HG03064 (cell line): ENCODE measurements around the gene SLC35D2.
A peak's percentile ranks its signal among the peaks of the same experiment; 100 is the strongest.

ENCODE experiments used
- ATAC-seq: cut with Tn5 transposase; IDR thresholded peaks from one replicate; pipeline ENCODE4 v1.9.1; 2021; ENCODE audit warnings: low read depth; ENCODE audit not compliant: unreplicated experiment

The SLC35D2 gene

DNA sequence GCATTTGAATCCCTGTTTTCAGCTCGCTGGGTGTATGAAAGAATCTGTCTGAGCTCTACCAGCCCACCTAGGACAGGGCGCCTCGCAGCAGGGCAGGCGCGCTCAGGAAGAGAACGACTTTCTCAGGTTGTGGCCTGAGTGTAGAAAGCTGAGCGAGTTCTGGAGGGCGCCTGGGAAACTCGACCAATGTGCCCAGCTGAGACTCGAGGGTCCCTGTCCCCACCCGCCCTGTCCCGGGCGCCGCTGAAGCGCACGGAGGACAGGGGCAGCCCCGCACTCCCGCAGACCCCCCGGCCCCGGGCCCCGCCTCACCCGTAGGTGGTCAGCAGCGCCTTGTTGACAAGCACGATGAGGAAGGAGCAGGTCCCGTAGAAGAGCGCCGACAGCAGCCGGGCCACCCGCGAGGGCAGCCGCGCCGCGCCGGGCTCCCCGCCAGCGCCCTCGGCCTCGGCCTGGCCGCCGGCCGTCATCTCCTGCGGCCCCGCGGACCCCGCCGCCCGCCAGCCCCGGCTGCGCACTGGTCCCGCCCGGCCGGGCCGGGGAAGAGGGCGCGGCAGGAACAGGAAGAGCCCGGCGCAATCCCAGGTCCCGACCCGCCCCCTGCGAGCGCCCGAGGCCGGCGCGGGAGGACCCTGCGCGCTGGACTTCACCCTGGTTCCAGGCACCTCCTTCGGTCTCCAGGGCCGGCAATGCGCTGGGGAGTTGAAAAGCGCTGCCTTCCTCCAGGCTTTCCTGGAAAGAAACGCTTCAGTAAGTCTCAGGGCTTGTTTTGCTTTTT, at the start of gene SLC35D2:
TSS of gene SLC35D2 (minus strand) at position 547 of the 778 bp plus-strand sequence. CDS start at position 470, 77 bp downstream.
- no peak for ATAC-seq

DNA sequence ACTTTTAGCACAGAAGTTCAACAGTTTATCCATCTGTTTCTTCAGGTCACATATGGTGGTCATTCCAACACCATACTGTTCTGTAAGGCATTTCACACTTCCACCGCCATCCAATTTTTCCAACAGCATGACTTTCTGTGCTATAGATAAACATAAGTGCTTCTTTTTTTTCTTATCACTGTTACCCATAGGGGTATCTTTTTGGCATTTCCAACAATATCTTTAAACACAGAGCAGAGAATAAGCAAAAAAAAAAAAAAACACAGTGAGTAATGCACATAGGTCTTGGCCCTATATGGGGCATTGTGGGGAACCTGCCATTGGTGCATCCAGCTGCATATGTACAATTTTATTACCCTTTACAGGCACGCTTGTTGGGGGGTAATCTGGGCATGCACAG, 46.9 kb upstream of the SLC35D2 start:
- ATAC-seq: no peak

- no peak for ATAC-seq
Observed at GRCh38 chr9:96429732-96430131, 46.2 kb upstream of the SLC35D2 start.

DNA sequence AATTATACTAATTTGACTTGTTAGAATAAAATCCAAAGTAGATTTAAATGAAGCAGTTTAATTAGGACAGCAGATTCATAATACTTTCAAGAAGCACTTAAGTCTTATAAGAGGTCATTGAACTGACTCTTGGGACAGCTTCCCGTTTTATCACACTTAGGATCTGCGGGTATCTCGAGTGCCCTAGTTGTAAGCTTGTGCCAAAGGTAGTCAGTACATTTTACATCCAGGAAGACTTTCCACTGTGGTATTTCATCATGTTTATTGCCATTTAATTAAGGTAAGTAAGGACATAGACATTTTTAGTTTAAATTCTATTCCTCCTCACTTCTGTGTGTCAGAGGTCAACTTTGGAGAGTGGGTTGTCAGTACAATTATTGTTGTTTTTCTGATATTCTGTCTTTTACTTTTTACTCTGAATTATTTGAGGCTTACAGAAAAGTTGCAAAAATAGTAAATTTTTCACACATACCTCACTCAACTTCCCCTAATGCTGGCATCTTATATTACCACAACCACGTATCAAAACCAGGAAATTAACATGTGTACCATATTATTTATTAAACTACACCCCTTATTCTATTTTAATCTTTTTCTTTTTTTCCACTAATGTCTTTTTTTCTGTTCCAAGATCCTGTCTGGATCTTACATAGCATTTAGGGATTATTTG, 42.1 kb upstream of the SLC35D2 start:
- no peak for ATAC-seq

- no peak for ATAC-seq
Observed at GRCh38 chr9:96423985-96424336, 40.5 kb upstream of the SLC35D2 start.

- ATAC-seq: no peak
Observed at GRCh38 chr9:96423322-96423984, 39.9 kb upstream of the SLC35D2 start.

DNA sequence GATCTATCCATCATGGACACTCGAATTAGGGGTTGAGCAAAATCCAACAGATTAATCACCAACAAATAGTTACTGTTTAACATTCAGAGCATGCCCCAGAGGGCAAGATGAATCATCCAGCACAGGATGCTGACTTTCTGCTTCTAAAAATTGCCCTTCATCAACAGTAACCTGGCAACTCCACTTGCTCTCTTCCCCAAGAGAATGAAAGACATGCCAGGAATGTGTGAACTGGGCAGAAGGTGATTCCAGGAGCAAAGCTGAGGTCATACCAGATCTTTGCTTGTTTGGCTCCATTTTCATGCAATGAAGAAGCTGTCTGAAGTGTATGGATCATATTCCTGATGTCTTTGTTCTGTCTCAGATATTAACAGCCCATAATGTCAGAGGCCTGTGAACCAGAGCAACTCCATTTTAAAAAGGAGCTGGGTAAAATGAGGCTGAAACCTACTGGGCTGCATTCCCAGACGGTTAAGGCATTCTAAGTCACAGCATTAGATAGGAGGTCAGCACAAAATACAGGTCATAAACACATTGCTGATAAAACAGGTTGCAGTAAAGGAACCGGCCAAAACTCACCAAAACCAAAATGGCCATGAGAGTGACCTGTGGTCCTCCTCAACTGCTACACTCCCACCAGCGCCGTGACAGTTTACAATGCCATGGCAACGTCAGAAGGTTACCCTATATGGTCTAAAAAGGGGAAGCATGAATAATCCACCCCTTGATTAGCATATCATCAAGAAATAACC, 37.1 kb upstream of the SLC35D2 start:
- no peak for ATAC-seq

- no peak for ATAC-seq
Observed at GRCh38 chr9:96419691-96419969, 36.1 kb upstream of the SLC35D2 start.

DNA sequence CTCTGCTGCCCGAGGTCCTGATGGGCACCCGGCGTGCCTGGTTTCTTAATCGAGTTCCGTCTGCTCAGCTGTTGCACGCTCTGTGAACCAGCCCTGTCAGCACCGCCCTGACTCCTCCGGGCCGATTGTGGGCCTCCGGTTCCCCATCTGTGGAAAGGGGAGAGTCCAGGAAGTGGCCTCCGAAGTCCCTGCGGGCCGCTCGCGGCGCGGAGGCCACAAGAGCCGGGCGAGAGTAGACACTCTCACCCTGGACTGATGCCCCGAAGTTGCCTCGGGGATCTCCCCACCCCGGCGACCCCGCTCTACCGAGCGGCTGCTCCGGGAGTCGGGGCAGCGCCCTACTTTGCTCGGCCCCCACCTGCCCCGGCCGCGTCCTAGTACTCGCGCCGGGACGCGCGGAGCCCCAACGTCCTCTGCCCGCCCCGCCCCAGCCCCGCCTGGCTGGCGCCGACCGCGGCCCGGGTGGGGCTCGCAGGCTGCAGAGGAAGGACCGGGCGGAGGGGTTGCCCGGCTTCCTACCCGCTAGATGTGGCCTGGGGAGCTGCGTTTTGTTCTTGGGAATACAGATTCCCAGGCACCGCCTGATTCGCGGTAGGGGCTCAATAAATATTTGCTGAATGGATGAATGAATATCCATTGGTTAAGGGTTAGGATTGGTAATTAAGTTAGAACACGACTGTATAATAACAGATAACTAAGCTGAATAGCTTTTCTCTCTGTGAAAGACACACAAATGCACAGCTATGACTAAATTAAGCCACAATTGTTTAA, 35.6 kb upstream of the SLC35D2 start:
- ATAC-seq: peak; percentile 33

DNA sequence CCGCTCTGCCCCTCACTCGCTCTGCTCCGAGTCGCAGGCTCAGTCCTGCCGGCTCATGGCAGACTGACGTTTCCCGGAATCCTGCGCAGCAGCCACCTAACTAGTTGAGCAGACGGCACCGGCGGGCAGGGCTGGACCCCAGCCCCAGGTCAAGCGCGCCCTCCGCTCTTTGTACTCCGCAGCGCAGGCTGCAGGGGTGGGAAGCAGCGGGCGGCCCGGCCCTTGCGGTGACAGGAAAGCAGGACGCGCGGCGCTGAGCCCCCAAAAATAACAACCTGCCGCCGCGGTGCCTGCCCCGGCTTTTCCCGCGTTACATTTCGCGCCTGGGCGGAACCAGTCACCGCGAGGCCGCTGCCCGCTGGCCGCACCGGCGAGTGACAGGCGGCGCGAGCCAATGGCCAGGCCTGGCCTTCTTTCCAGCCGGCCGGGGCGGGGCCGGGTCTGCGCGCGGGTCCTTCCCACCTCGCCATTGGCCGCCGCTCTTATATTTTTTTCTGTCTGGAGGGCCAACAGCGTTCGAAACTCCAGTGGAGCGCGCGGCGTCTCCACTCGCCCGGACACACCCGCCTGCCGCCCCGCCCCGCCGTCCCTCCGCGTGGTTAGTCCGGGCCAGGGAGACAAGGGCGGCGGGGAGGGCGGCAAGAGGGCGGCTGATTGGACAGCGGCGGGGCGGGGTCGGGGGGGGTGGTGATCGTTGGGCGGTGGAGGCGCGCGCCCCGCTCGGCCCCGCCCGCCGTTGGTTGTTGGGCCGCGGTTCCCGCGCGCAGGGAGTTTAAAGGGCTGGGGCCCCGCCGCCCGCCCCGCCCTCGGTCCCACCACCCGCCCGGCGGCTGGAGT, 34.8 kb upstream of the SLC35D2 start, which contains the start of gene ZNF367:
TSS of gene ZNF367 (minus strand) at position 288 of the 837 bp plus-strand sequence. CDS start 338 bp downstream, outside the sequence.
- ATAC-seq: peak; percentile 53

GRCh38 chr9:96417661-96418082, 34.2 kb upstream of the SLC35D2 start:
- no peak for ATAC-seq

DNA sequence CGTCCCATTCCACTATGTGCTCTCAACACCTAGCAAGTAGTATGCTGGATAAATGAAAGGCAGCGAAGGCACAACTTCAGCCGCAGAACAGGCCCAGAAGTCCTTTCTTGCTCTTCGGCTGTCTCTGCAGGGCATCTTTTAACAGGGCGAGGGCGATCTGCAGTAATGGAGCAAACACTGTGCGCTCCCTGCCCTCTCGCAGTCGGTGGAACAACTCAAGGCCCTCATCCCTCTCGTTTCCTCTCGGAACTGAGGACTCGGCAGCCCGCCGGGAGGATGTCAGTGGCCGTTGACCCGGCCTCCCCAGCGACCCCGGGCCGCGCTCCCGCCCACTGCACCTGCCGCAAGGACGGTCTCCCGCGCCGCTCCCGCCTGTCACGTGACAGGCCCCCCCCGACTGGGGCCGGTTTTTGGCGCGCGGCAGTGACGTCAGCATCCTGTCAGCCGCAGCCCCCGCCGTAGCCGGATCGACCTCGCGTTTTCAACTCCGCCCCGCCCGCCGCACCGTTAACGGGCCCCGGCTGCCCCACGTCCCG, 33.6 kb upstream of the SLC35D2 start:
- ATAC-seq: no peak

DNA sequence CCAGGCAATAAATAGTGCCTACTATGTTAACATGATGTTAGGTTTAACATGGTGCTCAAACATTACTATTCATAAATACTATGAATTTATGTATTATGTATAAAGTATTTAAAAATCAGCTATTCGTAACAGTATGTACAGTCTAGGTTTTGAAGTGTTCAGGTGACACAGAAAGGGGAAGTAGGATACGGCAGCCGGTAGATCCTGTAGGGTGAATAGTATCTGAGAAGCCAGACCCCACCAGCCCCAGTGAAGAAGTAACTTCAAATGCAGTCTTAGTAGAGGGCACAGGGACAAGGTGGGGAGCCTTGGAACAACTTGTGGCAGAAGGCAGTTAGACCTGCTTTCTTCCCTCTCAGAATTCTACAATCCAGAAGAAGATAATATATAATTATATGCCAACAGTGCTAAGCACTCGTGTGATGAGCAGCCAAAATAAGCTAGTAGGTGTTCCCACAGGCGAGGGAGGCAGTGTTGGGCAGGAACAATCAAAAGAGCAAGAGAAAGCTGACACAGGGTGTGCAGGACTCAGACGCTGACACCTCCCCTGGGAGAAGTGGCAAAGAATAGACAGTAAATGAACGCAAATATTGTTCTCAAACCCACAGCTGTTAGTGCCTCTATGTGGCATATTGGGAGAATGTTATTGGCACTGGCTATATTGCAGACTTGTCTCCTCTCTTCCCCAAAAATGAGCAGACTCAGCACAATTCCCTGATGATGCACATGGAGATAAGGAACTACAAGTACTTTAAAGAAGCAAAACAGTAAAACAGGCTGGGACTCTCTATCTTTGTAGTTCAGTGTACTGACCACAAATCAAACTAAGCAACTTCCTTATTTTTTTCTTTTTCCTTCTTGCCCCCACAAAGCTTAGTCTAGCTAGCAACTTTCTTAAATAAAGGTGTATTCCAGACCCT, 30.1 kb upstream of the SLC35D2 start:
- ATAC-seq: no peak

DNA sequence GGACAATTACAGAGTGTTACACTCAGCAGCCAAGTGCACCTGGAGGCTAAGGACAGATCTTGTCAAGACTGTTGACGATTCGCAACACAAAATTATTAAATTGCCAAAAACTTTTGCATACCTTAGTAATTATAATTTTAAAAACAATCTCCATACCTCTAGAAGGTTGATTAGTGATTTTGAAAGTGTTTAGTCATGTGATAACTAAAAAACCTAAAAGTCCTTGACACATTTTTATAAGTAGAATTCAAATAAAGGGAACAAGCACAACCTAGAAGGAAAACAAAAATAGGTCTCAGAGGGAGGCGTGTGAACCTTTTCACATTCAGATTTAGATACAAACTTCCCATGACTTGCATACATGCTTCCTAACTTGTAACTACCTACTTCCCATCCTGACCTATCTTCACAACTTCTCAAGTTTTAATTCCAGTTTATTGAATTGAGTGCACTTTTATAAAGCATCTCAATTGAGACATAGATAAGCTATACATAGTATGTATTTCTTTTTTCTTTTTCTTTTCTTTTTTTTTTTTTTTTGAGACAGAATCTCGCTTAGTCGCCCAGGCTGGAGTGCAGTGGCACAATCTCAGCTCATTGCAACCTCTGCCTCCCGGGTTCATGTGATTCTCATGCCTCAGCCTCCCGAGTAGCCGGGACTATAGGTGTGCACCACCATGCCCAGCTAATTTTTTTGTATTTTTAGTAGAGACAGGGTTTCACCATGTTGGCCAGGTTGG, 28.8 kb upstream of the SLC35D2 start:
- no peak for ATAC-seq

GRCh38 chr9:96411129-96411838, 27.8 kb upstream of the SLC35D2 start:
- no peak for ATAC-seq

- no peak for ATAC-seq
Observed at GRCh38 chr9:96408409-96409280, 25.1 kb upstream of the SLC35D2 start.
